NCI-H748 (cell line): ENCODE results near the gene EN2.

Experiments
- DNase-seq: peaks from one replicate; lab custom pipeline; 2025; ENCODE audit not compliant: unreplicated experiment; lab: John Stamatoyannopoulos, UW

Gene EN2

GRCh38 chr7:155463114-155463811 is 5.3 kb downstream of the EN2 start:
- no peak for DNase-seq

GRCh38 chr7:155464183-155464582 is 6.3 kb downstream of the EN2 start:
- DNase-seq: no peak

- DNase-seq: no peak
Observed at GRCh38 chr7:155464948-155465739, 7.2 kb downstream of the EN2 start.

- DNase-seq: no peak
Observed at GRCh38 chr7:155465761-155466141, 7.8 kb downstream of the EN2 start.

GRCh38 chr7:155466142-155466813 is 8.3 kb downstream of the EN2 start:
- DNase-seq: no peak

GRCh38 chr7:155466814-155467733 is 9.1 kb downstream of the EN2 start:
- peak; percentile 89 for DNase-seq

- peak; percentile 27 for DNase-seq
Observed at GRCh38 chr7:155467846-155468784, 10.2 kb downstream of the EN2 start.

GRCh38 chr7:155468785-155469148 is 10.8 kb downstream of the EN2 start:
- no peak for DNase-seq

- no peak for DNase-seq
Observed at GRCh38 chr7:155469311-155470185, 11.6 kb downstream of the EN2 start.

GRCh38 chr7:155470186-155470487 is 12.2 kb downstream of the EN2 start:
- no peak for DNase-seq

GRCh38 chr7:155470686-155471638 is 13.0 kb downstream of the EN2 start:
- no peak for DNase-seq

GRCh38 chr7:155471718-155472117 is 13.8 kb downstream of the EN2 start:
- DNase-seq: no peak

GRCh38 chr7:155477476-155477875 is 19.5 kb downstream of the EN2 start:
- DNase-seq: no peak

- DNase-seq: no peak
Observed at GRCh38 chr7:155481764-155482163, 23.8 kb downstream of the EN2 start.

GRCh38 chr7:155482511-155483183 is 24.7 kb downstream of the EN2 start:
- no peak for DNase-seq

- DNase-seq: no peak
Observed at GRCh38 chr7:155483245-155483644, 25.3 kb downstream of the EN2 start.

GRCh38 chr7:155483868-155484325 is 26.0 kb downstream of the EN2 start:
- no peak for DNase-seq
